ENCODE measurements around the gene THSD7A. TPM values are rescaled to one million over a fixed set of nuclear protein-coding genes. Genes with fewer than 3 reads are reported as not detected.

The THSD7A gene
- total and polyA plus RNA-seq, 10 of the 15 experiments (the other 5 are each of a cell fraction or from before 2014, with no cell fraction given), result 0.03 to 0.09 (median 0.03) TPM; not detected in 7

- RAD21 ChIA-PET (ENCODE audit: unreplicated experiment), result no interaction called here
- in situ Hi-C loops (cut with MboI), result no loop called here
- TF ChIP-seq IRF5 (IDR thresholded peaks at IDR 0.05; ENCODE audit: borderline replicate concordance), result no peak
- no peak for TF ChIP-seq SIX5 (IDR thresholded peaks at IDR 0.05; ENCODE audit: low read depth, low read length, severe bottlenecking)
- no peak for TF ChIP-seq FOXK2 (IDR thresholded peaks at IDR 0.05)
- TF ChIP-seq CBFB (IDR thresholded peaks at IDR 0.05; ENCODE audit: low read depth), result no peak
- no peak for TF ChIP-seq RELA (IDR thresholded peaks at IDR 0.05; ENCODE audit: borderline replicate concordance, partially characterized antibody)
- no peak for TF ChIP-seq GABPA (IDR thresholded peaks at IDR 0.05; ENCODE audit: low read depth)
- TF ChIP-seq EED (IDR thresholded peaks at IDR 0.05; ENCODE audit: low read depth), result no peak
- TF ChIP-seq MTA2 (IDR thresholded peaks at IDR 0.05; ENCODE audit: low read depth), result no peak
- no peak for TF ChIP-seq CUX1 (IDR thresholded peaks at IDR 0.05; ENCODE audit: insufficient replicate concordance, low read depth, low read length)
- no peak for TF ChIP-seq NFYA (IDR thresholded peaks at IDR 0.05; ENCODE audit: borderline replicate concordance, low read depth, low read length)
- TF ChIP-seq PBX3 (IDR thresholded peaks at IDR 0.05; ENCODE audit: insufficient replicate concordance, low read depth, low read length), result no peak
- no peak for TF ChIP-seq EZH2 (IDR thresholded peaks at IDR 0.05; ENCODE audit: borderline replicate concordance, control insufficient read depth, low read depth, low read length)
- TF ChIP-seq PAX8 (IDR thresholded peaks at IDR 0.05), result no peak
- TF ChIP-seq ZBTB11 (CRISPR knock-in tag; IDR thresholded peaks at IDR 0.05), result no peak
These were observed 20.3 kb downstream of the THSD7A start for GRCh38 chr7:11811709-11812108.

More at GRCh38 chr7:11811709-11812108, 20.3 kb downstream of the THSD7A start:
- Histone ChIP-seq H3K9ac (ENCODE audit: control insufficient read depth, insufficient read depth, low read length) (no peak overlapping the region), H3K36me3 (ENCODE audit: control insufficient read depth in 2 of 2, insufficient read depth in 2 of 2, low read length in 1 of 2) (no peaks in the 10 kb centered on the region), H3K27me3 (replicated peaks in 1 of 2; ENCODE audit: control insufficient read depth in 2 of 2, insufficient read depth in 2 of 2, low read length in 1 of 2) (no peaks in the 10 kb centered on the region), H3K27ac (ENCODE audit: control insufficient read depth, insufficient read depth) (no peak overlapping the region), H3K4me3 (no peak overlapping the region), H3K9me3 (replicated peaks; ENCODE audit: control insufficient read depth, insufficient read depth, low read length) (no peaks in the 10 kb centered on the region), H2AFZ (ENCODE audit: control insufficient read depth, low read depth, low read length) (no peak overlapping the region), H3K79me2 (ENCODE audit: control insufficient read depth, insufficient read depth, low read length) (no peaks in the 10 kb centered on the region), H3K4me1 (ENCODE audit: control insufficient read depth, insufficient read depth, low read length) (no peaks in the 10 kb centered on the region), H3K4me2 (ENCODE audit: control insufficient read depth, insufficient read depth) (no peak overlapping the region), H4K20me1 (ENCODE audit: control insufficient read depth, insufficient read depth) (no peaks in the 10 kb centered on the region)
- ChIA-PET CTCF (no interaction called here), SMC1A (ENCODE audit: uncharacterized antibody, unreplicated experiment) (interaction anchor here (0.7 kb wide), 1 partner anchor 354 kb away, joined by 3 read pairs; no protein-coding TSS in a partner anchor), POLR2A (no interaction called here)
- intact Hi-C loops (cut with micrococcal nuclease; ENCODE audit: unreplicated experiment), result no loop called here
- no peak for FAIRE-seq
- no TSS peak for BruUV-seq (replicated peaks)
- no peak for ATAC-seq
- no peak for DNase-seq (ENCODE audit: low read depth, low spot score)
